ENCODE data around the gene PLCXD3. TPM values are rescaled to one million over a fixed set of nuclear protein-coding genes. Genes with fewer than 3 reads are reported as not detected.
A peak's percentile ranks its signal among the peaks of the same experiment; 100 is the strongest.

The PLCXD3 gene
- total and polyA plus RNA-seq, 12 donors = 25.4 to 104 (median 51.6) TPM

- no peaks in the 10 kb centered on the region for H3K36me3 ChIP-seq
- TF ChIP-seq CTCF (IDR thresholded peaks at IDR 0.05) = no peak
- no peaks in the 10 kb centered on the region for H3K9me3 ChIP-seq
- H3K27me3 ChIP-seq = no peaks in the 10 kb centered on the region
- 76 to 77% methylated on average over 5 of the region's 5 CpGs for WGBS, 2 donors
- DNase-seq (no peak), ATAC-seq (no peak)
- H3K27ac ChIP-seq = no peak overlapping the region
- no peaks in the 10 kb centered on the region for H3K4me1 ChIP-seq
- H3K4me3 ChIP-seq = no peak overlapping the region
- intact Hi-C loops (cut with DNase I) = no loop called here
Measured at GRCh38 chr5:41312066-41312465, 198.3 kb downstream of the PLCXD3 start.

DNA sequence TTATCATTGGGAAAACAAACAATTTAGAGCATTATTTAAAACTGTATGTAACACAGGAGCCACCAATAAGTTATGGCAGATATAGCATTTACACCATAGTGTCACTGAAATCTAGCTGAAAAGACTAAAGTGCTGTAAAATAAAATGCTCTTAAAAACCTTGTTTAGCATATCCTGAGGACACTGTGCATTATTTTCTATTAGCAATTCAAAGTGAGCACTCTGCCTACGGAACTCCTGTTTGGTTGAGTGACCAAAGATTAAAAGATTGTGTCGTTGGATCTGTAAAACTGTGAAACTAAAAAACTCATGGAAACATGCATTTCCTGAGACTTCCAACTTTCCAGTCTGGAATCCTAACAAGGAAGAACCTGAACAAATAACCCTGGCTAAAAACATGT, 201.1 kb downstream of the PLCXD3 start:
- 71 to 80% methylated on average over 2 of the region's 2 CpGs for WGBS, 2 donors
- no peak for TF ChIP-seq CTCF (IDR thresholded peaks at IDR 0.05)
- Histone ChIP-seq H3K4me3 (no peak overlapping the region), H3K9me3 (no peaks in the 10 kb centered on the region), H3K27me3 (no peaks in the 10 kb centered on the region), H3K36me3 (no peaks in the 10 kb centered on the region), H3K4me1 (no peaks in the 10 kb centered on the region), H3K27ac (no peak overlapping the region)
- intact Hi-C loops (cut with DNase I) = no loop called here
- ATAC-seq = no peak
- no peak for DNase-seq

DNA sequence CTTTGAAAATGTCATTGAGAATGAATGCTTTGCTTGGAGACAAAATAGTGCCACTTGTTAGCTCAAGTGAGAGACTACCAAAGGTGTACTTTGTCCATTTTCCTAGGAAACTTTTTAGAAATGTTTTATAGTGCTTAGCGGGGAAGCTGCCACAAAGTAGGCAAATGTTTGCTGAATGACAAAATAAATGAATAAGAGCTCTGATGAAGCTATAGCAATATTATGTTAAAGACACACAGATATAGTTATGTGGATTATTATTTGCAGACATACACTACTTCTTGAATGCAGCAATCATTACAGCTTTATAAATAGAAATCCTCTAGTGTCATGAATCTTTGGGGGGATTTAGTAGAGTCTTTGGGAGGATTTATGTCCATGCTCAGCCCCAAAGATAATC, 204.4 kb downstream of the PLCXD3 start:
- Histone ChIP-seq H3K9me3 (no peaks in the 10 kb centered on the region), H3K4me1 (peaks cover 0 to 6% (median 0%) of the 10 kb centered on the region in 9 donors), H3K27ac (no peak overlapping the region), H3K4me3 (no peak overlapping the region), H3K27me3 (no peaks in the 10 kb centered on the region), H3K36me3 (no peaks in the 10 kb centered on the region)
- WGBS, 2 donors = 94 to 100% methylated on average over 1 of the region's 1 CpG
- no peak for TF ChIP-seq CTCF (IDR thresholded peaks at IDR 0.05)
- DNase-seq (no peak), ATAC-seq (no peak)
- intact Hi-C loops (cut with DNase I) = no loop called here

GRCh38 chr5:41305056-41305455, 205.3 kb downstream of the PLCXD3 start:
- no peaks in the 10 kb centered on the region for H3K36me3 ChIP-seq
- no peaks in the 10 kb centered on the region for H3K27me3 ChIP-seq
- no peaks in the 10 kb centered on the region for H3K9me3 ChIP-seq
- TF ChIP-seq CTCF (IDR thresholded peaks at IDR 0.05) = no peak
- ATAC-seq (peak in 2 of 8 donors; percentile 33 to 47), DNase-seq (no peak)
- H3K4me3 ChIP-seq = no peak overlapping the region
- peaks cover 0 to 6% (median 0%) of the 10 kb centered on the region in 9 donors for H3K4me1 ChIP-seq
- H3K27ac ChIP-seq = no peak overlapping the region
- intact Hi-C loops (cut with DNase I) = no loop called here
- WGBS, 2 donors = 57 to 63% methylated on average over 2 of the region's 2 CpGs
